ENCODE data around the gene VPS35L. TPM values are rescaled to one million over a fixed set of nuclear protein-coding genes. Genes with fewer than 3 reads are reported as not detected.

The VPS35L gene
- total and polyA plus RNA-seq, 2 of the 13 experiments (the other 11 are each of a cell fraction or from before 2014, with no cell fraction given): 1.4 to 1.6 TPM

DNA sequence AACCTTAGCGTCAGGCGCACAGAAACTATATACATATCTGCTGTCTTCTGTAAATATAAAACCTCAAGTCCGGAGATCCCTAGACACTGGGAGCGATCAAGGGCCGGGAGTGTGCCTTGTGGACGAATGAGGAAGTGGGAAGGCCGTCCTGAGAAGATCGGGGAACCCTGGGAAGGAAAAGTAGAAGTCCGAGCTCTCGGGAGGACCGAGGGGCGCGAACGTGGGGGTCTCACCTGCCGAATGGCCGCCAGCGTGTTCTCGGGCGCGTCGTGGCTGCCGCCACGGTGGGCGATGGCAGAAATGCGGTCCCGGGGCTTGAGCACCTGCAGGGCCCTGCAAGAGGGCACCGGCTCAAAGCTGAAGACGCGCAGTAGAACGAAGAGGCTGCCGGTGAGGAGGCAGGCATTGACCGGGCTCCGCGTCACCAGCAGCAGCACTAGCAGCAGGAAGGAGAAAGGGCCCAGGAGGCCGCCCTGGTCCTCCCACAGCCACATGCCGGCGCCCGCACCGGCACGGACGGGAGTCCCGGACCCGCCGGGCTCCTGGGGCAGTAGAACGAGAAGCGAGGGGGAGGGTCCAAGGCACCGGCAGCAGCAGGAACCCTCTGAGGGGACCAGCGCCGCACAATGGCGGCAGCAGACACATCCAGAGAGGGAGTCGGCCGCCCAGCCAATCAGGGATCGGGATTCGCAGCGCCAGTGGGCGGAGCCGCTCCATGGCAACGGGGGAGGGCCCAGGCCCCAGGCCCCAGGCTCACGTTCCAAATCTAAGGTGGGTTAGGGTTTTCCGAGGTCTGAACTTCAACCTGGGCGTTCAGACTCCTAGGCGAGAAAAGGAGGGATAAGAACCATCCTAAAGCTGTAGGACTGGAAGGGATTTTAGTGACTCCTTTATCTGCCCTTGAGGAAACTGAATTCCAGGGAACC lies 33.8 kb upstream of the VPS35L start, which contains the start of gene GDE1 (continued):
- TF ChIP-seq SAFB2 (CRISPR knock-in tag; IDR thresholded peaks at IDR 0.05; ENCODE audit: borderline replicate concordance, low read depth): peak; percentile 90; the same call in 1 of the 2 replicates
- TF ChIP-seq IKZF1 (IDR thresholded peaks at IDR 0.05): no peak
- peak; percentile 97 for TF ChIP-seq POGK (CRISPR knock-in tag; conservative IDR thresholded peaks at IDR 0.05)
- TF ChIP-seq ATF3 (CRISPR knock-in tag; IDR thresholded peaks at IDR 0.05): 0 out of 2 replicates have a peak, but pooled peaks have one; percentile 28
- TF ChIP-seq NFIB (CRISPR knock-in tag; IDR thresholded peaks at IDR 0.05; ENCODE audit: borderline replicate concordance): no peak
- TF ChIP-seq TERF1 (CRISPR knock-in tag; IDR thresholded peaks at IDR 0.05): no peak
- no peak for TF ChIP-seq ZFYVE20 (CRISPR knock-in tag; IDR thresholded peaks at IDR 0.05; ENCODE audit: borderline replicate concordance, low read depth)
- TF ChIP-seq, protein P1, sequence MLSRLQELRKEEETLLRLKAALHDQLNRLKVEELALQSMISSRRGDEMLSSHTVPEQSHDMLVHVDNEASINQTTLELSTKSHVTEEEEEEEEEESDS (CRISPR knock-in tag; IDR thresholded peaks at IDR 0.05; ENCODE audit: borderline replicate concordance): no peak
- TF ChIP-seq NR3C1 (CRISPR knock-in tag; IDR thresholded peaks at IDR 0.05): peak; percentile 78; the same call in 1 of the 2 replicates
- TF ChIP-seq CHD4 (IDR thresholded peaks at IDR 0.05; ENCODE audit: borderline replicate concordance, low read length): no peak; the same call in 1 of the 2 replicates
- TF ChIP-seq ZNF597 (CRISPR knock-in tag; IDR thresholded peaks at IDR 0.05): no peak
- no peak for TF ChIP-seq MATR3 (CRISPR knock-in tag; IDR thresholded peaks at IDR 0.05)
- TF ChIP-seq ZNF576 (CRISPR knock-in tag; IDR thresholded peaks at IDR 0.05): no peak; the same call in 1 of the 2 replicates
- TF ChIP-seq SIX4 (CRISPR knock-in tag; IDR thresholded peaks at IDR 0.05): no peak; the same call in none of the 2 replicates
- peak; percentile 63 for TF ChIP-seq YEATS4 (CRISPR knock-in tag; IDR thresholded peaks at IDR 0.05; ENCODE audit: borderline replicate concordance)
- TF ChIP-seq, protein P2, sequence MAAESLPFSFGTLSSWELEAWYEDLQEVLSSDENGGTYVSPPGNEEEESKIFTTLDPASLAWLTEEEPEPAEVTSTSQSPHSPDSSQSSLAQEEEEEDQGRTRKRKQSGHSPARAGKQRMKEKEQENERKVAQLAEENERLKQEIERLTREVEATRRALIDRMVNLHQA (CRISPR knock-in tag; IDR thresholded peaks at IDR 0.05): no peak
- no peak for TF ChIP-seq ZNF496 (CRISPR knock-in tag; IDR thresholded peaks at IDR 0.05; ENCODE audit: insufficient replicate concordance)
- TF ChIP-seq NR2F1 (CRISPR knock-in tag; IDR thresholded peaks at IDR 0.05): no peak; a peak in 1 of 4 replicates
- TF ChIP-seq NFRKB (IDR thresholded peaks at IDR 0.05): no peak
- no peak for TF ChIP-seq RAD21 (CRISPR knock-in tag; IDR thresholded peaks at IDR 0.05)
- no peak for TF ChIP-seq RARG (CRISPR knock-in tag; IDR thresholded peaks at IDR 0.05; ENCODE audit: low read depth)
- TF ChIP-seq ZNF691 (CRISPR knock-in tag; IDR thresholded peaks at IDR 0.05; ENCODE audit: borderline replicate concordance, low read depth): no peak; the same call in 1 of the 2 replicates

Data from HepG2 (cell line).